K562 (cell line): Measurements from ENCODE around the gene ERICH6. TPM values are rescaled to one million over a fixed set of nuclear protein-coding genes. Genes with fewer than 3 reads are reported as not detected.

Experiments used
- ATAC-seq: fragments of 200-7000 bp; cut with Tn5 transposase; 3 replicates; pipeline ENCODE4 v1.9.1; 2020; ENCODE audit warnings: moderate library complexity
- BruUV-seq: library from RNA; stranded (reverse); fragments of 400-500 nt; replicated peaks from 2 replicates; lab custom pipeline; 2021; lab: Mats Ljungman, UMichigan
- CTCF ChIA-PET: fragments of 300-600 bp; formaldehyde crosslinking; extraction: SDS; loops from one replicate; lab custom pipeline; 2021; ENCODE audit warnings: low intra/inter-chr PET ratio; lab: Yijun Ruan, JAX
- POLR2A ChIA-PET: fragments of 300-600, 350-650 bp; sonication (Branson Sonifier 250); formaldehyde crosslinking; extraction: SDS; loops from one replicate; lab custom pipeline; 2021; ENCODE audit warnings: antibody characterized with exemption, inconsistent platforms; lab: Yijun Ruan, JAX
- DNase-seq, 4 experiments: peaks; one replicate each; pipeline versions ENCODE4 v3.0.0 to v3.0.0-alpha.2; 2011 to 2018; ENCODE audit warnings: low spot score in 3 of 4, mixed read lengths in 3 of 4; ENCODE audit errors: extremely low read depth in 1 of 4
- FAIRE-seq: peaks from 2 replicates; lab custom pipeline; 2011; peaks lifted over from hg19 to GRCh38; lab: Jason Lieb, UNC
- H2AFZ ChIP-seq: 2 replicates; pipeline ENCODE4 v1.6.0; 2011; ENCODE audit warnings: low read depth, low read length, control low read depth, inconsistent platforms
- H3K27ac ChIP-seq: fragments of 200-600 bp; 3 replicates; pipeline ENCODE4 v1.8.0; 2011; ENCODE audit warnings: low read depth, mild to moderate bottlenecking, control low read depth, inconsistent platforms, low read length, moderate library complexity, mixed read lengths; ENCODE audit errors: extremely low read depth
- H3K27me3 ChIP-seq, 2 experiments: fragments of 300-600 bp in 1 of 2; 2 replicates in 1 of 2; 3 replicates in 1 of 2; pipeline versions ENCODE4 v1.6.0 to v1.8.0; 2011; ENCODE audit warnings: inconsistent platforms in 2 of 2, low read length in 2 of 2, mild to moderate bottlenecking in 1 of 2, mixed read lengths in 1 of 2, moderate library complexity in 1 of 2; ENCODE audit not compliant: control insufficient read depth in 2 of 2, insufficient read depth in 2 of 2
- H3K36me3 ChIP-seq: fragments of 300-600 bp; 3 replicates; pipeline ENCODE4 v1.8.0; 2011; ENCODE audit warnings: mild to moderate bottlenecking, low read length, inconsistent platforms; ENCODE audit not compliant: control insufficient read depth, insufficient read depth
- H3K4me1 ChIP-seq, 2 experiments: fragments of 200-600 bp in 1 of 2; replicated peaks in 1 of 2; 2 replicates in 1 of 2; 3 replicates in 1 of 2; pipeline versions ENCODE4 v1.5.1 to v1.8.0; 2011; ENCODE audit warnings: inconsistent platforms in 2 of 2, low read length in 2 of 2, mild to moderate bottlenecking in 1 of 2, mixed read lengths in 1 of 2, moderate library complexity in 1 of 2; ENCODE audit not compliant: control insufficient read depth in 2 of 2, insufficient read depth in 2 of 2
- H3K4me2 ChIP-seq: 2 replicates; pipeline ENCODE4 v1.6.1; 2011; ENCODE audit warnings: low read length, control low read depth, inconsistent platforms, mixed read lengths; ENCODE audit not compliant: insufficient read depth
- H3K4me3 ChIP-seq: fragments of 200-600 bp; sonication (generic), shearing (Covaris generic); 2 replicates; pipeline ENCODE4 v1.5.1; 2016; ENCODE audit warnings: control low read depth, inconsistent platforms
- H3K79me2 ChIP-seq: fragments of 200-600 bp; 3 replicates; pipeline ENCODE4 v1.8.0; 2011; ENCODE audit warnings: low read length, inconsistent platforms; ENCODE audit not compliant: control insufficient read depth, insufficient read depth
- H3K9ac ChIP-seq, 2 experiments: 2 replicates each; pipeline versions ENCODE4 v1.6.0 to v1.6.1; 2011; ENCODE audit warnings: low read depth in 2 of 2, low read length in 2 of 2, control low read depth in 1 of 2, inconsistent platforms in 1 of 2, mild to moderate bottlenecking in 1 of 2, mixed read lengths in 1 of 2; ENCODE audit not compliant: insufficient read depth in 1 of 2
- H3K9me1 ChIP-seq: one replicate; pipeline ENCODE4 v1.6.0; 2011; ENCODE audit warnings: inconsistent platforms, mild to moderate bottlenecking, low read length, moderate library complexity; ENCODE audit not compliant: control insufficient read depth, insufficient read depth
- H3K9me3 ChIP-seq: replicated peaks from 2 replicates; pipeline ENCODE4 v1.5.1; 2011; ENCODE audit warnings: low read depth, low read length, inconsistent platforms; ENCODE audit not compliant: control insufficient read depth, insufficient read depth
- H4K20me1 ChIP-seq: replicated peaks from 2 replicates; pipeline ENCODE4 v1.6.1; 2011; ENCODE audit warnings: low read length, inconsistent platforms, mixed read lengths; ENCODE audit not compliant: control insufficient read depth, insufficient read depth
- CBFA2T2 ChIP-seq: fragments of 450-650 bp; conservative IDR thresholded peaks from 2 replicates; pipeline ENCODE4 v1.6.1; 2017; ENCODE audit warnings: mild to moderate bottlenecking
- FUS ChIP-seq: fragments of 200-400 bp; formaldehyde crosslinking; optimal IDR thresholded peaks from 2 replicates; pipeline ENCODE3; 2017; ENCODE audit warnings: low read depth, low read length
- GATA2 ChIP-seq: sonication (generic); formaldehyde crosslinking; IDR thresholded peaks from 2 replicates; pipeline ENCODE4 v1.4.0; 2020; ENCODE audit warnings: mild to moderate bottlenecking, missing genetic modification reagents
- HIVEP1 ChIP-seq: fragments of 250-450 bp; sonication (Bioruptor Pico); IDR thresholded peaks from 2 replicates; pipeline ENCODE4 v1.4.0; 2020; ENCODE audit warnings: mild to moderate bottlenecking
- NEUROD1 ChIP-seq: fragments of 150-350 bp; IDR thresholded peaks from 2 replicates; pipeline ENCODE4 v1.6.1; 2014; ENCODE audit warnings: borderline replicate concordance, low read length, low read depth; ENCODE audit not compliant: partially characterized antibody
- POLR3A ChIP-seq: IDR thresholded peaks from 2 replicates; pipeline ENCODE4 v1.6.1; 2011; ENCODE audit warnings: borderline replicate concordance, mild to moderate bottlenecking, moderate library complexity; ENCODE audit not compliant: insufficient read length, insufficient read depth; ENCODE audit errors: extremely low read depth
- RFX1 ChIP-seq: fragments of 450-650 bp; IDR thresholded peaks from 2 replicates; pipeline ENCODE4 v1.6.1; 2016; ENCODE audit warnings: mild to moderate bottlenecking, moderate library complexity
- ZNF232 ChIP-seq: sonication (generic); formaldehyde crosslinking; IDR thresholded peaks from 2 replicates; pipeline ENCODE4 v1.8.0; 2022; ENCODE audit warnings: mild to moderate bottlenecking, missing genetic modification reagents
- ZNF609 ChIP-seq: sonication (generic); formaldehyde crosslinking; IDR thresholded peaks from 2 replicates; pipeline ENCODE4 v1.8.1; 2023; ENCODE audit warnings: missing genetic modification reagents, mild to moderate bottlenecking, borderline replicate concordance
- WGBS: fragments of 100-300 bp; shearing (Covaris generic); methylation state at CpG from one replicate; pipeline ENCODE4 v1.1.6; 2016; ENCODE audit warnings: low coverage, mixed read lengths; ENCODE audit not compliant: insufficient coverage; ENCODE audit errors: missing lambda C conversion rate; 5-methylcytosine and 5-hydroxymethylcytosine counted together
- in situ Hi-C: fragments of 300-500 bp; cut with MboI; formaldehyde crosslinking; loops from 4 replicates; pipeline ENCODE4 v1.15.0; 2018; ENCODE audit warnings: inconsistent platforms, mixed read lengths
- intact Hi-C: fragments of 100-400 bp; cut with micrococcal nuclease; formaldehyde crosslinking; loops from 2 replicates; pipeline ENCODE4 v1.14.2; 2022
- polyA plus RNA-seq, 8 experiments: library from polyadenylated mRNA; depleted of rRNA in 4 of 8; stranded (reverse) in 5 of 8; unstranded in 3 of 8; fragments of >200 nt; fragmentation: Nextera tagmentation in 2 of 8; fragmentation: Illumina TruSeq in 1 of 8; extraction: Ambion mirVana in 2 of 8; extraction: Trizol in 1 of 8; gene quantifications; 2 replicates each; pipeline versions ENCODE4 v1.2.1 to v1.2.3, GENCODE V29; 2011 to 2014; ENCODE audit warnings: inconsistent platforms in 1 of 8, missing spikeins in 1 of 8
- total RNA-seq, 7 experiments: library from RNA; depleted of rRNA in 6 of 7; stranded (reverse); fragments of >200 nt in 6 of 7; fragmentation: Illumina TruSeq in 2 of 7; extraction: Trizol in 2 of 7; gene quantifications; 2 replicates each; pipeline versions ENCODE4 v1.2.1 to v1.2.3, GENCODE V29; 2011 to 2021; ENCODE audit warnings: low replicate concordance in 1 of 7
- TF ChIP-seq, protein P1 (sequence below), 2 experiments: fragments of 200-800 bp in 1 of 2; sonication (Bioruptor generic) in 1 of 2; sonication (generic) in 1 of 2; formaldehyde crosslinking in 1 of 2; IDR thresholded peaks in 1 of 2; conservative IDR thresholded peaks in 1 of 2; 2 replicates each; pipeline versions ENCODE4 v1.5.0 to v1.6.1; 2016 to 2020; ENCODE audit warnings: missing compliant biosample characterization in 1 of 2, missing genetic modification characterization in 1 of 2, missing genetic modification reagents in 1 of 2
- TF ChIP-seq, protein P2 (sequence below), 2 experiments: fragments of 450-650 bp in 1 of 2; sonication (generic) in 1 of 2; formaldehyde crosslinking in 1 of 2; IDR thresholded peaks in 1 of 2; conservative IDR thresholded peaks in 1 of 2; 2 replicates each; pipeline versions ENCODE4 v1.6.1 to v1.8.1; 2016 to 2023; ENCODE audit warnings: mild to moderate bottlenecking in 2 of 2, moderate library complexity in 2 of 2, inconsistent platforms in 1 of 2, missing genetic modification reagents in 1 of 2
- TF ChIP-seq, protein P3 (sequence below): sonication (generic); formaldehyde crosslinking; IDR thresholded peaks from 2 replicates; pipeline ENCODE4 v1.8.0; 2022; ENCODE audit warnings: mild to moderate bottlenecking, low read depth, missing genetic modification reagents

ERICH6 gene
- total and polyA plus RNA-seq, 9 of the 15 experiments (the other 6 are each of a cell fraction or from before 2014, with no cell fraction given) = not detected

- H3K27me3 ChIP-seq = no peaks in the 10 kb centered on the region
- 95% methylated on average over 3 of the region's 3 CpGs for WGBS
- H4K20me1 ChIP-seq = no peaks in the 10 kb centered on the region
- no peak overlapping the region for H3K9ac ChIP-seq
- intact Hi-C loops (loop anchor here (5.0 to 10.0 kb wide), 3 partner anchors 113 to 425 kb away; no protein-coding TSS in a partner anchor), in situ Hi-C loops (loop anchor here (5.0 to 10.0 kb wide), 2 partner anchors 50 to 123 kb away; no protein-coding TSS in a partner anchor)
- FAIRE-seq = no peak
- peaks cover 17 to 23% of the 10 kb centered on the region in 2 experiments for H3K4me1 ChIP-seq
- no peak for ATAC-seq
- no peaks in the 10 kb centered on the region for H3K9me3 ChIP-seq
- DNase-seq = no peak
- H3K4me2 ChIP-seq = no peak overlapping the region
- H3K27ac ChIP-seq = no peak overlapping the region
- H3K79me2 ChIP-seq = no peaks in the 10 kb centered on the region
- no peaks in the 10 kb centered on the region for H3K9me1 ChIP-seq
- no peak overlapping the region for H2AFZ ChIP-seq
- ChIA-PET CTCF (interaction anchor here (0.6 to 1.8 kb wide), 3 partner anchors 66 to 424 kb away, joined by 3 to 5 read pairs (median 5); no protein-coding TSS in a partner anchor), POLR2A (interaction anchor here (0.5 to 1.2 kb wide), 3 partner anchors 31 to 176 kb away, joined by 3 read pairs; partner anchors contain the start of gene SERP1)
- H3K36me3 ChIP-seq = no peaks in the 10 kb centered on the region
- H3K4me3 ChIP-seq = no peak overlapping the region
- no TSS peak for BruUV-seq
- TF ChIP-seq, protein P1, sequence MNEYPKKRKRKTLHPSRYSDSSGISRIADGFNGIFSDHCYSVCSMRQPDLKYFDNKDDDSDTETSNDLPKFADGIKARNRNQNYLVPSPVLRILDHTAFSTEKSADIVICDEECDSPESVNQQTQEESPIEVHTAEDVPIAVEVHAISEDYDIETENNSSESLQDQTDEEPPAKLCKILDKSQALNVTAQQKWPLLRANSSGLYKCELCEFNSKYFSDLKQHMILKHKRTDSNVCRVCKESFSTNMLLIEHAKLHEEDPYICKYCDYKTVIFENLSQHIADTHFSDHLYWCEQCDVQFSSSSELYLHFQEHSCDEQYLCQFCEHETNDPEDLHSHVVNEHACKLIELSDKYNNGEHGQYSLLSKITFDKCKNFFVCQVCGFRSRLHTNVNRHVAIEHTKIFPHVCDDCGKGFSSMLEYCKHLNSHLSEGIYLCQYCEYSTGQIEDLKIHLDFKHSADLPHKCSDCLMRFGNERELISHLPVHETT (CRISPR knock-in tag; conservative IDR thresholded peaks at IDR 0.05 in 1 of 2, IDR thresholded peaks at IDR 0.05 in 1 of 2) = no peak
- no peak for TF ChIP-seq RFX1
- no peak for TF ChIP-seq FUS
- TF ChIP-seq, protein P2, sequence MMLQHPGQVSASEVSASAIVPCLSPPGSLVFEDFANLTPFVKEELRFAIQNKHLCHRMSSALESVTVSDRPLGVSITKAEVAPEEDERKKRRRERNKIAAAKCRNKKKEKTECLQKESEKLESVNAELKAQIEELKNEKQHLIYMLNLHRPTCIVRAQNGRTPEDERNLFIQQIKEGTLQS (IDR thresholded peaks at IDR 0.05) = no peak
- TF ChIP-seq, protein P2 (CRISPR knock-in tag; conservative IDR thresholded peaks at IDR 0.05) = no peak
- no peak for TF ChIP-seq HIVEP1 (CRISPR knock-in tag)
- no peak for TF ChIP-seq POLR3A
- TF ChIP-seq ZNF232 (CRISPR knock-in tag) = no peak
- no peak for TF ChIP-seq NEUROD1
- TF ChIP-seq CBFA2T2 = no peak
- TF ChIP-seq ZNF609 (CRISPR knock-in tag) = no peak
- TF ChIP-seq, protein P3, sequence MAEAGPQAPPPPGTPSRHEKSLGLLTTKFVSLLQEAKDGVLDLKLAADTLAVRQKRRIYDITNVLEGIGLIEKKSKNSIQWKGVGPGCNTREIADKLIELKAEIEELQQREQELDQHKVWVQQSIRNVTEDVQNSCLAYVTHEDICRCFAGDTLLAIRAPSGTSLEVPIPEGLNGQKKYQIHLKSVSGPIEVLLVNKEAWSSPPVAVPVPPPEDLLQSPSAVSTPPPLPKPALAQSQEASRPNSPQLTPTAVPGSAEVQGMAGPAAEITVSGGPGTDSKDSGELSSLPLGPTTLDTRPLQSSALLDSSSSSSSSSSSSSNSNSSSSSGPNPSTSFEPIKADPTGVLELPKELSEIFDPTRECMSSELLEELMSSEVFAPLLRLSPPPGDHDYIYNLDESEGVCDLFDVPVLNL (CRISPR knock-in tag) = no peak
- no peak for TF ChIP-seq GATA2 (CRISPR knock-in tag)
Measured at GRCh38 chr3:150722267-150722666, 18.5 kb upstream of the ERICH6 start.
